ENCODE data around the gene C5orf15.

Gene C5orf15

DNA sequence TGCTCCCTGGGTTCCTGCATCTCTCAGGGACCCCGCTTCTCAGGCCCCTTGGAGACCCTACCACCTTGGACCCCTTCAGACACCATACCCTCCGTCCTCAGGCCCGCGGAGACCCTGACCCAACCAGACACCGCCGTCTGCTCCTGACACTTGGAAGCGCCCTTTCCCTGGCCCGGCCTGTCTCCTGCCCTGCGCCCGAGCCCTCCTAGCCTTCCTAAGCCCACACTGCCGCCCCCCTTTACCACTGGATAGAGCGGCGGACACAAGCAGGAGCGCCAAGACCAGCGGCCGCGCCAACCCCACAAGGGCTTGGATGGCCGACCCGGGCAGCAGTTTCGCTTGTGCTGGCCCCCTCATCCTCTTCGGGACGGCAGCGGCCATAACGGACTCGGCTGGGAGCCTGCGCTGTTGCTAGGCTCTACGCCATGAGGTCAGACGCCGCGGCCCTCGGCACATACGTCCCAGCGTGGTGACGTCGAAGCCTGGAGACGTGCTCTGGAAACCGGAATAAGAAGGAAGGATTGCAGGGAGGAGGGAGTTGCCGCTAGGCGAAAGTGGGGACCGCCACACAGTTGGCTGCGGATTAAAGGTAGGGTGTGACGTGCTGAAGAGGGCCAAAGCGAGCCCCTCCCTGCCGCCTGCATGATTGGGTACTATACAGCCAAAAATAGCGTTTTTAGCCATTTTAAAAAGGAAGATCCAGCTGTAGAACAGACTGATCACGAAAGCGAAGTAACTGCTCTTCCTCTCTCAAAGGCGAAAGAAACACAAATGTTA, at the start of gene C5orf15:
C5orf15 (minus strand) TSS at position 422 of the 777 bp plus-strand sequence; CDS start at position 381, 41 bp downstream.
- DNase-seq = peak; percentile 86

DNA sequence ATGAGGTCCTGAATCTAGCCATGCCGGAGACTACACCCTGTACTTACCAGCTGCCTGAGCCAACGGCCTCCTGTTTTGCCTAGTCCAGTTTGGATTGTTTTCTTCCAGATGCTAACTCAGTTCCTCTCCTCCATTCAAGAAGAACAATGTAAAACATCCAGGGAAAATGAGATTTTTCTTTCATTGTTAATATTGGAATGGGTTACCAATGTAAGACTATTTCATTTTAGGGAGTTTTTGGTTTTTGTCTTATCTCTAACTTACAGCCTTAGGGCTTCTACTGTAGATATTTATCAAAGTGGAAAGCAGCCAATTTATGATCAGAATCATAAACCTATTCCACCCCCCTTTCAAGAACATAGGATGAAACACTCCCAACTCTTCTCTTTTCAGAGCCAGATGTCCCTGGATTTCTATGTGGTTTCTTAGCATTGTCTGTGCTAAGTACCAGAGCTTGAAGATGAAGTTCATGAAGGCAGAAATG, 39.9 kb upstream of the C5orf15 start:
- no peak for DNase-seq

DNA sequence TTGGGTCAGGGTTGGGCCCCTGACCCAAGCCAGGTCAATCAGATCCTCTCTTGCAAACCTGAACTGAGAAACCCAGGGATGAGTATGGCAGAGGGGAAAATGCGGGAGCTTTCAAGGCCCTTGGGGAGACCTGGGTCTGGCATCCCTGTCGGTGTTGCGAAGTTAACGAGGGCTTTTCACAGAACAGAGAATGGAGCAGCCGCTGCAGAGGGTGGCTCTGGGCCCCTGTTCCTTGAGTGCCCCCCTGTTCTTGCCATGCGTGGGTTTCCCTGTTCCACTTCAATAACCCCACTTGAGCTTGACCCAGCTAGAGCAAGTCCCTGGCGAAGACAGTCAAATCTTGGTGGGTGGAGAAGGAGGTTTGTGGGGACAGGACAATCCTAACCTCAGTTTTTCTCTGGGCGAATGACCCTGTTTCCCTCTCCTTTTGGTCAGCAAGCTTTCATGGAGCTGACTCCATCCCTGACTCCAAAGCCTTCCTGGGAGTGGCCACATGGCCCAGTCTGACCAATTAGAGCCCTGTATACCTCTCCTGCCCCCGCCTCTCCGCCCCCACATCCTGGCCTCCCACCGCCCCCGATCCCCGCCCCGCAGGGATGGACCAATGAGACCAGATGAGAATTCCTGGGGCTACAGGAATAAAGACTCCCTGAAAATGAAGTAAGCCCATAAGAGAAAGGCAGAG, 39.3 kb upstream of the C5orf15 start:
- no peak for DNase-seq

DNA sequence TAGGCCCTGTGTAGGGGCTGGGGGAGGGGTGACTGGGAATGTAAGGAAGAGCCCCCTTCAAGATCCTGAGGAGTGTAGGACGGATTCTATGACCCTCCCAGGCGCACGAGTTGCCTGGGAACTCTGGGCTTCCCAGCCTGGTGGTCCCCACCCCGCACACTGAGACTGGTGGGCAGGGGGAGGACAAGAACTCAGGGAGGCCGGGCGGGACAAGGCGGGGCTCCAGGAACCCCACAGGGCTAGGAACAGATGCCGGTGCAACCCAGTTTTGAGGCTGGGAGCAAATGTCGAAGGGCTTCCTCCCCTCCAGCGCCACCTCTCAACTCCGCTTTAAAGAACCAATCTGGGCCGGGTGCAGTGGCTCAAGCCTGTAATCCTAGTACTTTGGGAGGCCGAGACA, 37.7 kb upstream of the C5orf15 start:
- no peak for DNase-seq

DNA sequence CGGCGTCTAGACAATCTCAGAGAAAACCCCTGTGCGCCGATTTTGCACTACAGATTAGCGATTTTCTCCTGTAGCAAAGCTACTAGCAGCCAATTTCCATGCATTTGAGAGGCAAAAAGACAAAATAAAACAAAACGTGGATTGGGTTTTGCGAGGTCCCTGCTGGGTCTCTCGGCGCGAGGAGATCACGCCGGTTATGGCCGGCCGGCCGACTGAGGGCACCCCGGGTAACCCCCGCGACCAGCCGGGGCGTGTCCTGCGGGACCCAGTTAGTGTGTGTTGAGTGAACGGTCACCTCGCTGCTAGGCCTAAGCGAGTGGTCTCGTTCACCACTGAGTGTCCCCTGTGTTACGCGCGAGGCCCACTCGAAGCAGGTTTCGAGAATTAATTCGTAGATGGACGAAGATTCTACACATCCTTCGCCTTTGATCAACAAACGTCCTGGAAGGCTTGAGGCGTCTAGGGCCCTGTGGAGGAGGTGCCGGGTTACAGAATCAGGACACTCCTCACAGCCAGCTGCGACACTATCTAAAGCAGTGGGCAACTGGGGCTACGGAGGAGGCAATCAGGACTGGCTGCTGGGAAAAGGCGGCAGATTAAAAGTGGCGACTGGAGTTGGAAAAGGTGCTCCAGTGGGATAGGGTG, 37.1 kb upstream of the C5orf15 start:
- no peak for DNase-seq

DNA sequence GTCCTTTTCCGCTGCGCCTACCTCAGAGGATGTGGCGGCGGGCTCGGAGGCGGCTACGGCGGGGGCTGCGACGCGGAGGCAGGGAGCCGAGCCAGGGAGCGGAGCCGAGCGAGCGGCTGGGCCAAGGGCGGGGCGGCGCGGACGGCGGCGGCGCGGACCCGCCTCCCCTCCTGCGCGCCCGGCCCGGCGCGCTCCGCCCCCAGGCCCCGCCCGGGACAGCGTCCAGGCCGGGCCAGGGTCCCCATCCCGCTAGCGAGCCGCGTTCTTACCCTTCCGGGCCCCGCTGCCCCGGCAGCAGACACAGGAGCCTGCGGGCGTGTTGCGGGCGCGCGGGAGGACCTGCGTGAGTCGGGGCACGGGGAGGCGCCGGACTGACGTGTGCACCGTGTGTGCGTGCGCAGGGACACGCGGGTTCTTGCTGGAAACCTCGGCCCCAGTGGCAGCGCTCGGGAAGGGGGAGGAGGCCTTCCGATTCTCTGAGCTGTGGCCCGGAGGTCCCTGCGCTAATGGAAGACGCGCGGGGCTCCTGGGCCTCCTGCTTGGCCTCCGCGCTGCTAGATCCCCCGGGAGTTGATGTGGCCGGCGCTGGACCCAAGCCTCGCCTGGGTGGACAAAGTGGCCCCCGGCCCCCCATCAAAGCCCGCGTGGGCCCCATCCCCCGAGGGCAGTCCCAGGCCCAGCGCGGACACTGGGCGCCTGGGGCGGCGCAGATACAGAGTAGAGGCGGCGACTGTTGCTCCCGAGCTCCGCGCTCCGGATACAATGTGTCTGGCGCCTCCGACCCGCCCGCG, 36.4 kb upstream of the C5orf15 start, which contains the start of gene VDAC1:
VDAC1 (minus strand) TSS at position 350 of the 791 bp plus-strand sequence. CDS start 11,963 bp downstream, outside the sequence.
- DNase-seq = peak; percentile 72

DNA sequence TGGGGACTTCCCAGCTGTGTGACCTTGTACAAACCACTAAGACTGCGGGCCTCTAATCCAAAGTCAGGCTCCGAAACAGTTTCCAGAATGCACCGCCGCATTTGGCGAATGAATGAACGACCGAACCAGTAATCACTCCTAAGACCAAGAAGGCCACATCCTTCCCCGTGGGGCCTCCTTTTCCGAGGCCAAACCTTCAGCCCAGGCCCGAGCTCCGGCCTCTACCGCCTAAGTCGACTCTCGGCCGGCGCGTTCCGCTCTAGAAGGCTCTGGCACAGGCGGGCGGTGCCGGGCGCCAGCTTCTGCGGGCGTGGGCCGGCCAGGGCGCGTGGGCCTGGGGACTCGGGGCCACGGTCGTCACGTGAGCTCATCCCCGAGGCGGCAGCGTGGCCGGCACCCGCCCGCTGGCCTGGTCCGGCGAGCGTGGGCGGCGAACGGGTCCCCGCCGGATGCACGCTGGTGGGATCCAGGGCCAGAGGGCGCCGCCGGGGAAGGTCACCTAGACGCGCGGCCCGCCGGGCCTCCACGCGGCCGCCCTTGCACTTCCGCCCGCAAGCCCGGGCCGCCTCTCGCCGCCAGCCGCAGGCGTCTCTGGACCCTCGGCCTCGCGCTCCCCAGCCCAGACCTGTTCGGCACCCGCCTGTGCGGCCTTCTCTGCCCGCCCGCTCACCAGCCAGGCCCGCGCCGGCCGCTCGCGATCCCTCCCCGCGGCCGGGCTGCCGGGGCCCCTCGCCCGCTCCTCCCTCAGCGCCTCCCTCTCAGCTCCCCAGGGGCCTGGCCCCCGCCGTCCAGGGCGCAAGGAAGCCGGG, 35.6 kb upstream of the C5orf15 start:
- peak; percentile 55 for DNase-seq

DNA sequence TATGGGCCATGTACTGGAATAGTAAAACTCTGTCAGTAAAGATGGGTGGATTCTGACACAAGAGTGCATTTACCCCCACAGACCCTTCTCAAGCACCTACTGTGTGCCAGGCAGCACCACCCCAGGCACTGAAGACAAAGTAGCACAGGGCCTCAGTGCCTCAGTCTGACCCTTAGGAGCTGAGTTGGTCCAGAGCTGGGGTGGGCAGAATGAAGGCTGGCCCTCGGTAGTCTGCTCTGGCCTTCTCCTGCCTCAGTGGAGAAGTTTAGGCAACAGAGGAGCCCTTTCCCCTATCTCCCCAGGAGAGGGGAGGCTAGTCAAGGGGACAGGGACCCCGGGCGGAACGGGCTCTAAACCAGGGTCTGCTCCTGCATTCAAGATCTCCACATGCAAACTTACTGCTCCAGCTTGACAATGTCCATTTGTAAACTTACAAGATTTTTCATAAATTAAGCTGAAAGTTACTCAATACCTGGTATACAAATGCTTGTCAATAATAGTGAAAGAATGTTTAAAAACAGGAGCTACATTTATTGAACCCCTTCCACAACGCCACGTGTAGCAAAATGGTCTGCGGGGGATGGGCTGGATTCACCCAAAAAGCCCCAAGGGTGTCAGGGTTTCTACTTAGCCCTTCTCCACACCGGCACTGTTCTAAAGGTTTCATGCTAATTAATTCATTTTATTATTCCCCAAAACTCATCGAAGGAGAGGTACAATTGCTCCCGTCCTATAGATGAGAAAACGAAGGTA, 34.8 kb upstream of the C5orf15 start:
- DNase-seq = peak; percentile 33

DNA sequence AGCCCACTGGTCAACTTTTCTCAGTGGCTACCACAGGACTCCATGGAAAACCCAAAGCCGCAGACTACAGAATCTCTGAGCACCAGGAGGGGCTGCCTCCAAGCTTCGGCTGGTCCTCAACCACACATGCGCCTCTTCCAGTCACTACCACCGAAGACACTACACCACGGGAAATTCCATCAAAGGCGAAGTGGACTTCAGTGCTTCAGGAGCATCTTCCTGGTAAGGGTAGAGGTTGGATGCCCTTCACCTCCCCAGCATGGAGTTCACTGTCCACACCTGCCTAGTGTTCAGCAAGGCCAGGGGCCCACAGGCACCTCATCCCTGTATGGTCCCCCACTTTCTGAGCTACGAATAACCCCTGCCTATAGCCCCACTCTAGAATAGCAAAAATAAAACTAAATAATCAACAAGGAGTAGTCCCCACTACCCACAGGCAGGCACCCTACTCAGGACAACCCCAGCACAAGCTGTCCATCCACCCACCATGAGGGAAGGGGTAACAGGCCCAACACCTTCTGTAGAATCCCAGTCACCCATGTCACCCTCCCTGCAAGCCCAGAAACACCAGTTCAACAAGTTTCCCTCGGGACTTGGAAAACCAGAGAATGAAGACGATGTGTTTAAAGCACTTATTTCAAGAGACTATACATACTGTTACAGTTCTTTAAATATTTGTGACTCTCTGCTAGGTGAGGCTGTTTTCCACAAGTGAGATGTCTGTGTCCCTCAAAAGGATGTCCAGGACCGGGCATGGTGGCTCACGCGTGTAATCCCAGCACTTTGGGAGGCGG, 33.7 kb upstream of the C5orf15 start:
- DNase-seq = no peak

DNA sequence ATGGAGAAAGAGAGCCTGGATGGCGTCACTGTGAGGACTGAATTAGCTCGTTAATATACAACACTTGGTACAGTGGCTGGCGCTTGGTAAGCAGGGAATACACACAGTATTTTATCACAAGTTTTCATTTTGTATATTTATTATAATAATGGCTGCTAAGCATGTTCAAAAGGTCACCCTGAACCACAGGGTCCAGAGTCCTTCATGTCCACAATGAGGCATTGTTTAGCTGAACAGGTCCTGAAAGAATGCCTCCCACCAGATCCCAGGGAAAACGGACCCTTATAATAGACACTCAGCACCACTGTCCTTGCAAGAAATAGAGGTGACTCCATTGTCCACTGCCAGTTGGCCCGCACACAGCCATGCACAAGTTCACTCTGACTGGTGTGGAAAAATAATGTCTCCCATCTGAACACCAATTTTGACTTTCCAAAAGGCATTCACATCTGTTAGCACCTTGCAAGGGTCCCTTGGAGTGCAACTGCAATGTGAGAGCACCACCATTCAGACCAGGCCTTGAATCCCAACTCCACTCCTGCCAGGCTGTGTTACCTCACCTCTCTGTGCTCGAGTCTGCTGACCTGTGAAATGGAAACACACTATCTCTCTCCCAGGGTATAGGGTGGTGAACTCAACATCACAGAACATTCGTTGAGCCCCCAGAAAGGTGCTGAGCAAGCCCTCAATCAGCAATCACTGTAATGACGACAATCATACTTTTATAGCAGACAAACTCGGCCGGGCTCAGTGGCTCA, 32.5 kb upstream of the C5orf15 start:
- no peak for DNase-seq

DNA sequence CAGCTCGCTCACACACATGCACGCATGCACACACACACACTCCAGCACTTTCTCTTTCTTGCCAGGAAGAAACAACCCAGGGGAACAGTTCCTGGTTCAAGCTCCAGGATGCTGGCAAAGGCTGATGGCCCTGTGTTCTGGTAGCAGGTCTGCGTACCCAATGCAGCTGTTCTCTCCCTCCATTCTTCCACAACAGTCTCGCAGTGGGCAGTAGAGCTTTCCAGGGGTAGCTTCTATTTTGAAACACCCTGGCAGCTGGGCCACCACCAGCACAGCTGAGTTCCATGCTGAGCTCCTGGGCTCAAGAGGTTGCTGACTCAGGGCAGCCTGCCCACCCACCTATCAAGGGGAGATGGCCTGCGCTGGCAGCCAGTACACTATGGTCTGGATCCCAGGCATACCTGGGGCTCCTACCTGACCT, 31.7 kb upstream of the C5orf15 start:
- no peak for DNase-seq

DNA sequence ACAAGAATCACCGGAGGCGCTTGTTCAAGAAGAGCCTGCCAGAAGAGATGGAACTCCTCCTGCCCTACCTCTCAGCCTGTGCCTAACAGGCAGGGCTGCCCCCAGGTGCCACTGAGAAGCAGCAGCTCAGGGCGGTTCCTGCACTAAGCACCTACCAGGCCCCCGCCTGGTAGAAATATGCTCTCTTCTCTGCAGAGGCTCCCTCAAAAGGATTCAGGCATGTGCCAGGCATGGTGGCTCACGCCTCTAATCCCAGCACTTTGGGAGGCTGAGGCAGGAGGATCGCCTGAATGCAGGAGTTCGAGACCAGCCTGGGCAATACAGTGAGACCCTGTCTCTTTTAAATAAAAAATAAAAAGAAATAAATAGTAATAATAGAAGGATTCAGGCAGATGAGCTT, 30.4 kb upstream of the C5orf15 start:
- no peak for DNase-seq

DNA sequence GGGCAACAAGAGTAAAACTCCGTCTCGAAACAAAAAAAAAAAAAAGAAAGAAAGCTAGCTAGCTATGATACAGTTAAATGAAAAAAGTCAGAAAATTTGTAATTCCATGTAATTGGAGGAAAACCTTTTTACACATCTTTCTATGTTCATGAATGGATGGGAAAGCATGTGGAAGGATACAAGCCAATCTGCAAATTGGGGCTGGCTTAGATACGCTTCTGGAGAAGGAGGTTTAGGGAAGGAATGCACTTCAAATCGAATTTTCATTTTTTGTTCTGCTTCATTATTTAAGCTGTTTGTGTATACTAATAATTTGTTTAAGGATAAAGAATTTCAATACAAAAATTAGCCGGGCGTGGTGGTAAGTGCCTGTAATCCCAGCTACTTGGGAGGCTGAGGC, 29.6 kb upstream of the C5orf15 start:
- no peak for DNase-seq

DNA sequence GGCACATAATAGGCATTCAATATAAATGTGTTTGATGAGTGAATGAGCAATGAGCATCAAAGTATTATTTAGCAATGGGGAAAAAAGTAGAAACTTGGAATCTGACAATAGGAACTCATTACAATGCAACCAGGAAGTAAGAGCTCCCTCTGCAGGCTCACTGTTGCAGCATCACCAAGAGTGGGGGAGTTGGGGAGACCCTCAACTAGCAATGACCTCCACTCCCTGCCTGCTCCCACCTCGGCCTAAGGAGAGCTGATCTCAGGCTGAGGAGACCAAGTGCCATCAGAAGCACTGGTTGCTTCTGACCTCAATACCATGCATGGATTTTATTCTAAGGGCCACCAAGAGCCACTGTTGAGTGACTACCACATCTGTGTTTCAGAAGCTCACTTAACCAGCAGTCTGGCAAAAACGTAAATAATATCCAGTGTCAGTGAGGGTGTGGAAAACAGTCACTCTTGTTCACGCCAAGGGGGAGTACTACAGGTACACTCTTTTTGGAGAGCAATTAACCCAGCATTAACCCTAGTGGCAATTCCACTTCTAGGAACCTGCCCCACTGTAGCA, 28.3 kb upstream of the C5orf15 start:
- DNase-seq = no peak

DNA sequence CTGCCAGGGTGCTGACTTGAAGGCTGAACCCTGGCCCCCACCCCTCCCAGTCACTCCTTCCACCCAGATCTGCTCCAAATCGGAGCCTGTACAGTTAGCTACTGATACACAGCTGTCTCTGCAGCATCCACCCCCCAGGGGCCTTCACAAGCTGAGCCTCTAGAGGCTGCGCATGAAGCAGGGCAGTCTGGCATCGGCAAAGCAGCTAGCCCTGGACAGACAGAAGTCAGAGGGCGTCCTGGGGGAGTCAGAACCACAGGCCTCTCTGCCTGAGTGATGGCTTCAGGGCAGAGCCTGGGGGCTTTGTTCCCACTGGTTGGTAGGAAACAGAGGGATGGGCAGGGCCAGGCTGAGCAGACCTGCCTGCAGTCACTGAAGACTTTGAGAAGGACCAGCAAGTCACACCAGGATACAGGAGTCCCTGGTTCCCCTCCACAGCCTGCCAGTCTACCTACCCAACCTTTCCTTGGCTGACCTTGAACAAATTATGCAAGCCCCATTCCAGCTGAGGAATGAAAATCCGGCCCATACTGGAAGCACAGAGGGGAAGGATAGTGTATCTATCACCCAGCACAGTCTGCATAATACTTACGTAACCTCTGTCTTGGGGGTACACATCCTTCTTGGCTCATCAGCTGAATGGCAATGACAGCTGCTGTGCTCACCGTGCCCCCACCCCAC, 27.6 kb upstream of the C5orf15 start:
- DNase-seq = no peak

DNA sequence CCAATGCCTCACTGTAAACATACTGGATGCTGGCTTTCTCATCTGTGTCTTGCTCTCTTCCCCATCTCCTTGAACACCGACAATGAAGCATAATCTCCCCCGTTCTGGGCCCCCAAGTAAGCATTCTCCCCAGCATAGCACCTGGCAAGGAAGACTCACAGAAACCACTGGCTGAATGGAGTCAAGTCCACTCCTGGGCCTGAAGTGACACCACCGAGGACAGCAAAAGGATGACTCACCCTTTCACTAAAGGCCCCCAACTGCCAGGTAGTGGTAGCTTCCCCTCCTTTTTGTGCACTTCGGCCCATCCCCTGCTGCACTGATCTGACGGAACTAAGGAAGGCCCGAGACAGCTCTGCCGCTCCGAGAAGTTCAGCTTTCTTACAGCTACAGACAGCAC, 26.9 kb upstream of the C5orf15 start:
- no peak for DNase-seq

DNA sequence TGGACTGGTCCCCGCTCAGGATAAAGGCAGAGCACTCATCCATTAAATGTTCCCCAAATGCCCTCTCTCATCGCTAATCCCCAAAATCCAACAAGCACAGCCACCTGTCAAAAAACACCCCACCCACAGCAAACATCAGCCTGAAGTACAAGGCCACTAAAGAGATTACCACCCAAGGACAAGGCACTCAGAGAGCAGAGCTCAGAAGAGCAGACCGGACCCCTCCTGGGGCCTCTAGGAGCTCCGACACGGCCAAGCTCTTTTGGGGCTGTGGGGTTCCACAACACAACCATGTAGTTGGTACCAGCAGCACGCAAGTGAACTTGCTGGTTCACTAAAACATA, 26.5 kb upstream of the C5orf15 start:
- DNase-seq = no peak

DNA sequence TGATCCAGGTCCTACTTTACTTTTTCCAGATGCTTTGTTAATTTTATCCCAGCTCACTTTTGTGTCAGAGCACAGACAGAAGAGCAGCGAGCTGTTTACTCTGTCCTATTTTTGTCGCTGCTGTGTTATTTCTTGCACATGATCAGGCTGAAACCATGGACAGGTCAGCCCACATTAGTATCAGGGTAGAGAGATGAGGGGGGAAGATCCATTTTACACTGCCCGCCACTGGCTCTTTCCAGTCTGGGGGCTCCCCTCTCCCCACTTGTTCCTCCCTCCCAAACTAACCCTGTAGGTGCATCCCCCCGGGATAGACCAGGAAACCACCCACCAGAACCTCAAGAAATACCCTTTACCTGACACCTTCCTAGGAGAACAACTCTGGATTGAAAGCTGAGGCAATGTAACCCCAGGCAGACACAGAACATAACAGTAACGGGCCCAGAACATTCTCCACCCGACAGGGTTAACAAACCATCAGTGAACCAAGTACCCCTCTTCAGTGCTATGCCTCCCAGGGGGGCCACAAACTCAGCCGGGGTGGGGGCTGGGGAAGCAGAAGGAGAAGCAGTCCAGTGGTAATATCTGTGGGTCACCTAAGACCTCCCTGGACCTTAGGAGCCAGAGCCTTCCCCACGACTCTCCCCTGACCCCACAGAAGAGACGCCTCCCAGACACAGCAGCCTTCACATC, 26.0 kb upstream of the C5orf15 start:
- DNase-seq = no peak
